GM18951 (cell line): ENCODE data around the gene HERPUD2.
"Not testable (repeated sequence)": the region's sequence is repeated elsewhere in the genome, so short reads cannot be mapped to it uniquely, and the experiment has no call there.

Experiments used
- POLR2A ChIP-seq: IDR thresholded peaks from 4 replicates; pipeline ENCODE4 v1.6.1; 2011; ENCODE audit warnings: mild to moderate bottlenecking; ENCODE audit not compliant: insufficient read length, insufficient read depth; ENCODE audit errors: extremely low read depth
- in situ Hi-C: fragments of 300-500 bp; cut with MboI; formaldehyde crosslinking; loops from one replicate; pipeline ENCODE4 v1.12.0; 2022; ENCODE audit warnings: low sequenced_read_pairs, mixed read lengths, inconsistent platforms; ENCODE audit not compliant: unreplicated experiment

HERPUD2 gene

DNA sequence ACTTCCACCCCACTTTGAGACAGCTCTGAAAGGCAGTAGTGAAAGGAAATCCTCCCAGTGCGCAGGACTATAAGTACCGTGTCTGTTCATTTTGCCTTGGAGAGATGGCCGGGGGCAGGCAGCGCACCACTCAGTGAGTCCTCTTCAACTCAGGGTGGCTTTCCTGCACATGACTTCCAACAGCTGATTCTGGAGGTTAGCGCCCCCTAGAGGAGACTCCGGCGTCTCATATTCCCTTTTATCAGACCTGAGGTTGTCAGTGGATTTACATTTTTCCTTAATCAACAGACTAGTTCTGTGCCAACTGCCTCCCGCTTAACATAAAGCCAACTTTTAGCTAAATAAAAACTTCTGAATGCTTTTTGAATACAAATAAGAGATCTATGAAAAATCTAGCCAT lies 101.0 kb downstream of the HERPUD2 start:
- TF ChIP-seq POLR2A, result no peak
- in situ Hi-C loops, result no loop called here

DNA sequence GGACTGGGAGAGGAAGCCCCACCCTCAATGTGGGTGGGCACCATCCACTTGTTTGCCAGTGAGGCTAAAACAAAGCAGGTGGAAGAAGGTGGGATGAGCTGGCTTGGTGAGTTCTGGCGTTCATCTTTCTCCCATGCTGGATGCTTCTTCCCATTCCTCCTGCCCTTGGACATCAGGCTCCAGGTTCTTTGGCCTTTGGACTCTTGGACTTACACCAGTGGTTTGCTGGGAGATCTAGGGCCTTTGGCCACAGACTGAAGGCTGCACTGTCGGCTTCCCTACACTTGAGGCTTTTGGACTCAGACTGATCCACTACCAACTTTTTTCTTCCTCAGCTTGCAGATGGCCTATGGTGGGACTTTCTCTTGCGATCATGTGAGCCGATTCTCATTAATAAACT lies 106.3 kb downstream of the HERPUD2 start:
- TF ChIP-seq POLR2A, result no peak
- in situ Hi-C loops, result no loop called here

DNA sequence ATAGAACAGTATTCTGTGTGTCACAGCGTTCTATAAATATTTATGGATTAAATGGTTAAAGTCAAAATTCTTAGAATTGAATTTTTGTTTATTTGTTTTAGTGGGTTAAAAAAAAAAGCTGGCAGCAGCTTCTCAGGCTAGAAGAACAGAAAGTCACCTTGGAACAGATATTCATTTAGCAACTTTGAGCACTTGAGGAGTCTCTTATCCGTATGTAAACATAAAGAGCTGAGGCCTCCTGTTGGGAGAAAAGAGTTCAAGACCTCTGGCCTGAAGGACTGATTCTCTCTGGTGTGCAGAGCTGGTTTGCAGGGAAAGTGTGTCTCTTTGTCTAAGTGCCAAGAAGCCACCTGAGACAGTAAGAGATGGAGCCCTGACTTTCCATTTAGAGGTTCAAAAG lies 109.9 kb downstream of the HERPUD2 start:
- TF ChIP-seq POLR2A, result no peak
- in situ Hi-C loops, result no loop called here

DNA sequence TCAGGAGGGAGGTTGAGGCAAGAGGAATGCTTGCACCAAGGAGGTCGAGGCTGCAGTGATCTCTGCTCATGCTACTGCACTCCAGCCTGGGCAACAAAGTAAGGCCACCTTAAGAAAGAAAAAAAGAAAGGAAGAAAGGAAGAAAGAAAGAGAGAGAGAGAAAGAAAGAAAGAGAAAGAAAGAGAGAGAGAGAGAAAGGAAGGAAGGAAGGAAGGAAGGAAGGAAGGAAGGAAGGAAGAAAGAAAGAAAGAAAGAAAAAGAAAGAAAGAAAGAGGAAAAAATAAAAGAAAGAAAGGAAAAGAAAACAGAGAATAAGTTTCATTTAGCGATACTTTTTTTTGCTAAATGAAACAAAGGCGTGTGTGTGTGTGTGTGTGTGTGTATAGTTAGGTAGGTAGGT lies 110.4 kb downstream of the HERPUD2 start:
- in situ Hi-C loops, result not testable (repeated sequence)
